Kidney epithelial cell (primary cell): Measurements from ENCODE around the gene ALX4. TPM values are rescaled to one million over a fixed set of nuclear protein-coding genes. Genes with fewer than 3 reads are reported as not detected.
A peak's percentile ranks its signal among the peaks of the same experiment; 100 is the strongest.

Source experiments
- DNase-seq: peaks from one replicate; pipeline ENCODE4 v3.0.0-alpha.2; 2010; ENCODE audit warnings: low read depth
- H3K27me3 ChIP-seq: 2 replicates; pipeline ENCODE4 v1.6.0; 2011; ENCODE audit warnings: low read length; ENCODE audit not compliant: control insufficient read depth, insufficient read depth
- H3K36me3 ChIP-seq: 2 replicates; pipeline ENCODE4 v1.5.1; 2011; ENCODE audit warnings: low read length; ENCODE audit not compliant: control insufficient read depth, insufficient read depth
- H3K4me3 ChIP-seq: 2 replicates; pipeline ENCODE4 v1.5.1; 2011; ENCODE audit warnings: low read depth, mild to moderate bottlenecking, control low read depth, low read length
- CTCF ChIP-seq: IDR thresholded peaks from 2 replicates; pipeline ENCODE4 v1.5.1; 2011; ENCODE audit warnings: mild to moderate bottlenecking, moderate library complexity, low read length, control low read depth, inconsistent platforms; ENCODE audit not compliant: insufficient read depth, poor library complexity, severe bottlenecking
- total RNA-seq: library from RNA; depleted of rRNA; stranded (reverse); fragments of >200 nt; gene quantifications from 2 replicates; pipeline ENCODE4 v1.2.3, GENCODE V29; 2015

The ALX4 gene
- total RNA-seq, 1 donor from 2014 or later: not detected

- TF ChIP-seq CTCF: no peak
- DNase-seq: no peak
- H3K36me3 ChIP-seq: no peaks in the 10 kb centered on the region
- no peak overlapping the region for H3K4me3 ChIP-seq
- peaks cover 24% of the 10 kb centered on the region for H3K27me3 ChIP-seq
Observed at GRCh38 chr11:44298862-44299261, 11.1 kb downstream of the ALX4 start.

GRCh38 chr11:44290208-44290607 lies 19.7 kb downstream of the ALX4 start:
- H3K36me3 ChIP-seq: no peaks in the 10 kb centered on the region
- H3K27me3 ChIP-seq: peaks cover 2% of the 10 kb centered on the region
- no peak overlapping the region for H3K4me3 ChIP-seq
- DNase-seq: no peak
- TF ChIP-seq CTCF: no peak

DNA sequence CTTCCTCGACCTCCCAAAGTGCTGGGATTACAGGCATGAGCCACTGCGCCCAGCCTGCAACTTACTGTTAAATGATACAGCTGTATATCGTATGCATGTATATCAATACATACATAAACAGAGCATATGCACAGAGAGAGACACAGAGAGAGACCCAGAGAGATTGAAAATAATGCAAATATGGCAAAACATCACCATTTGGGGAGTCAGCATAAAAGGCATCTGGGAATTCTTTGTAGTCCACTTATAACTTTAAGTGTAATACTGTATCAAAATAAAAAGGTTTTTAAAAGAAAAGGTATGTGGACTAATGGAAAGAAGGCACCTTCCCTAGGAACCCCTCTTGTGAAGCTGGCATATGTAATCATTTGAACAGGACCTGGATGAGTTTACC lies 21.8 kb downstream of the ALX4 start:
- H3K27me3 ChIP-seq: no peaks in the 10 kb centered on the region
- H3K4me3 ChIP-seq: no peak overlapping the region
- no peak for DNase-seq
- no peaks in the 10 kb centered on the region for H3K36me3 ChIP-seq
- TF ChIP-seq CTCF: no peak

- TF ChIP-seq CTCF: no peak
- no peak overlapping the region for H3K4me3 ChIP-seq
- H3K27me3 ChIP-seq: no peaks in the 10 kb centered on the region
- no peaks in the 10 kb centered on the region for H3K36me3 ChIP-seq
- no peak for DNase-seq
Observed at GRCh38 chr11:44286911-44287310, 23.0 kb downstream of the ALX4 start.

GRCh38 chr11:44286268-44286880 lies 23.6 kb downstream of the ALX4 start:
- Histone ChIP-seq H3K27me3 (no peaks in the 10 kb centered on the region), H3K4me3 (no peak overlapping the region), H3K36me3 (no peaks in the 10 kb centered on the region)
- DNase-seq: no peak
- peak; percentile 92 for TF ChIP-seq CTCF

DNA sequence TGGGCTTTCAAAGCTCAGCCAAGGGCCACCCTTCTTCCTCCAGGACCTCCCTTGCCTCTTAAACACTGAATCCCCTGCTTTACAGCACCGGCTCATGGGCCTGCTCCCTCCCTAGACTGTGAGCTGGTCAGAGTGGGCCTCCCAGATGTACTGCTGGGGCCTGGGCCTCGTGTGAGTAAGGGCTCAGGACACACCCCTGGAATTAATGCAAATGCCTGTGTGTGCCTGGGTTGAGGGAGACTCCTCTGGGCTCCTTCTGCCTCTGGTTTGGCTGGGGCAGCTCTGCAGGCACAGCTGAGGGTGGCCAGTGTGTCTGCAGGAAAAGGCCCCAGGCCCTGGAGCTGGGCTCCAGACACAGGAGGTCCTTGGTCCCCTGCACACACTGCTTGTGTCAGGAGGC lies 24.2 kb downstream of the ALX4 start:
- DNase-seq: no peak
- no peaks in the 10 kb centered on the region for H3K36me3 ChIP-seq
- TF ChIP-seq CTCF: no peak
- H3K27me3 ChIP-seq: peaks cover under 1% of the 10 kb centered on the region
- H3K4me3 ChIP-seq: no peak overlapping the region
